HepG2 (cell line): Measurements from ENCODE around the gene HPS1. TPM values are rescaled to one million over a fixed set of nuclear protein-coding genes. Genes with fewer than 3 reads are reported as not detected.

ENCODE experiments used
- AFF4 ChIP-seq: sonication (generic); formaldehyde crosslinking; IDR thresholded peaks from 2 replicates; pipeline ENCODE4 v1.4.0; 2020; ENCODE audit warnings: missing genetic modification reagents
- BHLHE40 ChIP-seq: IDR thresholded peaks from 2 replicates; pipeline ENCODE4 v1.6.1; 2011; ENCODE audit warnings: low read length, improper control_type of control experiment
- BORCS8-MEF2B ChIP-seq: sonication (generic); formaldehyde crosslinking; IDR thresholded peaks from 2 replicates; pipeline ENCODE4 v1.8.0; 2022; ENCODE audit warnings: mild to moderate bottlenecking, missing genetic modification reagents
- BRD4 ChIP-seq: sonication (generic); formaldehyde crosslinking; IDR thresholded peaks from 2 replicates; pipeline ENCODE4 v1.4.0; 2020; ENCODE audit warnings: missing genetic modification reagents
- CENPT ChIP-seq: sonication (generic); formaldehyde crosslinking; IDR thresholded peaks from 2 replicates; pipeline ENCODE4 v1.8.0; 2022; ENCODE audit warnings: low read depth, mild to moderate bottlenecking, moderate library complexity, missing genetic modification reagents
- CTCF ChIP-seq: sonication (generic); formaldehyde crosslinking; IDR thresholded peaks from 2 replicates; pipeline ENCODE4 v1.5.0; 2020; ENCODE audit warnings: mild to moderate bottlenecking, missing genetic modification reagents, moderate library complexity
- GABPB1 ChIP-seq: IDR thresholded peaks from 2 replicates; pipeline ENCODE4 v1.6.1; 2016; ENCODE audit warnings: mild to moderate bottlenecking, missing genetic modification reagents, moderate library complexity, missing compliant biosample characterization
- HMG20A ChIP-seq: IDR thresholded peaks from 2 replicates; pipeline ENCODE4 v1.6.1; 2016; ENCODE audit warnings: borderline replicate concordance
- MAZ ChIP-seq, 2 experiments: sonication (generic) in 1 of 2; formaldehyde crosslinking in 1 of 2; IDR thresholded peaks; 2 replicates each; pipeline versions ENCODE4 v1.5.0 to v1.6.1; 2012 to 2020; ENCODE audit warnings: low read depth in 2 of 2, mild to moderate bottlenecking in 2 of 2, borderline replicate concordance in 1 of 2, improper control_type of control experiment in 1 of 2, low read length in 1 of 2, missing genetic modification reagents in 1 of 2, moderate library complexity in 1 of 2
- MED1 ChIP-seq: sonication (generic); formaldehyde crosslinking; IDR thresholded peaks from 2 replicates; pipeline ENCODE4 v1.4.0; 2020; ENCODE audit warnings: missing genetic modification reagents
- NFKBIZ ChIP-seq: IDR thresholded peaks from 2 replicates; pipeline ENCODE4 v1.6.1; 2018; ENCODE audit warnings: missing genetic modification reagents, missing compliant biosample characterization
- NR3C1 ChIP-seq: sonication (generic); formaldehyde crosslinking; IDR thresholded peaks from 2 replicates; pipeline ENCODE4 v1.4.0; 2020; ENCODE audit warnings: missing genetic modification reagents
- PRPF4 ChIP-seq: fragments of 200-400 bp; formaldehyde crosslinking; IDR thresholded peaks from 2 replicates; pipeline ENCODE4 v1.6.1; 2016; ENCODE audit warnings: low read length, low read depth; ENCODE audit not compliant: poor library complexity, severe bottlenecking
- TIGD3 ChIP-seq: sonication (generic); formaldehyde crosslinking; IDR thresholded peaks from 2 replicates; pipeline ENCODE4 v1.5.1; 2020; ENCODE audit warnings: mild to moderate bottlenecking, missing genetic modification reagents, borderline replicate concordance
- ZMYM4 ChIP-seq: sonication (generic); formaldehyde crosslinking; IDR thresholded peaks from 2 replicates; pipeline ENCODE4 v1.8.1; 2023; ENCODE audit warnings: mild to moderate bottlenecking, missing genetic modification reagents
- ZNF143 ChIP-seq: sonication (generic); formaldehyde crosslinking; IDR thresholded peaks from 2 replicates; pipeline ENCODE4 v1.4.0; 2020; ENCODE audit warnings: missing genetic modification reagents
- ZNF317 ChIP-seq: sonication (generic); formaldehyde crosslinking; IDR thresholded peaks from 2 replicates; pipeline ENCODE4 v1.5.0; 2020; ENCODE audit warnings: mild to moderate bottlenecking, missing genetic modification reagents
- ZNF362 ChIP-seq: sonication (generic); formaldehyde crosslinking; IDR thresholded peaks from 2 replicates; pipeline ENCODE4 v1.4.0; 2020; ENCODE audit warnings: missing genetic modification reagents, mild to moderate bottlenecking, borderline replicate concordance
- ZNF441 ChIP-seq: sonication (generic); formaldehyde crosslinking; IDR thresholded peaks from 2 replicates; pipeline ENCODE4 v1.7.0; 2021; ENCODE audit warnings: missing genetic modification reagents, borderline replicate concordance
- ZNF512 ChIP-seq: sonication (generic); formaldehyde crosslinking; IDR thresholded peaks from 2 replicates; pipeline ENCODE4 v1.4.0; 2020; ENCODE audit warnings: mild to moderate bottlenecking, missing genetic modification reagents
- ZNF773 ChIP-seq: sonication (generic); formaldehyde crosslinking; IDR thresholded peaks from 2 replicates; pipeline ENCODE4 v1.4.0; 2020; ENCODE audit warnings: missing genetic modification reagents, borderline replicate concordance
- polyA plus RNA-seq, 8 experiments: library from polyadenylated mRNA; depleted of rRNA in 3 of 8; stranded (reverse) in 7 of 8; unstranded in 1 of 8; fragments of >200 nt; fragmentation: Illumina TruSeq in 4 of 8; extraction: Trizol in 4 of 8; gene quantifications; 2 replicates each; pipeline versions ENCODE4 v1.2.1 to v1.2.3, GENCODE V29; 2011 to 2016; ENCODE audit warnings: low read depth in 4 of 8, missing spikeins in 1 of 8, mixed read lengths in 1 of 8; ENCODE audit not compliant: insufficient read depth in 1 of 8
- total RNA-seq, 5 experiments: library from RNA; depleted of rRNA; stranded (reverse); fragments of >200 nt; fragmentation: Illumina TruSeq; extraction: Trizol; gene quantifications; 2 replicates each; pipeline ENCODE4 v1.2.3, GENCODE V29; 2016; ENCODE audit warnings: low read depth in 1 of 5

HPS1 gene
- total and polyA plus RNA-seq, 2 of the 13 experiments (the other 11 are each of a cell fraction or from before 2014, with no cell fraction given) = 24.6 to 25.8 TPM

- TF ChIP-seq CTCF (CRISPR knock-in tag) = no peak
- no peak for TF ChIP-seq BORCS8-MEF2B (CRISPR knock-in tag)
- TF ChIP-seq ZNF441 (CRISPR knock-in tag) = no peak
- no peak for TF ChIP-seq AFF4 (CRISPR knock-in tag)
- TF ChIP-seq MED1 (CRISPR knock-in tag) = no peak
- no peak; the same call in 1 of the 2 replicates for TF ChIP-seq GABPB1 (CRISPR knock-in tag)
- no peak for TF ChIP-seq NR3C1
- no peak for TF ChIP-seq TIGD3
- no peak for TF ChIP-seq BRD4 (CRISPR knock-in tag)
- TF ChIP-seq CENPT (CRISPR knock-in tag) = no peak
- TF ChIP-seq ZNF317 = 0 out of 2 replicates have a peak, but pooled peaks have one; percentile 25
- TF ChIP-seq PRPF4 = no peak
- no peak for TF ChIP-seq BHLHE40
- no peak for TF ChIP-seq MAZ (IDR thresholded peaks at IDR 0.05; ENCODE audit: borderline replicate concordance, low read depth, low read length)
- TF ChIP-seq MAZ (CRISPR knock-in tag; IDR thresholded peaks at IDR 0.05; ENCODE audit: low read depth) = no peak
- TF ChIP-seq ZNF512 (CRISPR knock-in tag) = no peak
- TF ChIP-seq NFKBIZ (CRISPR knock-in tag) = no peak
- TF ChIP-seq ZMYM4 = no peak
- TF ChIP-seq ZNF143 (CRISPR knock-in tag) = peak; percentile 74
- TF ChIP-seq HMG20A (CRISPR knock-in tag) = no peak
- no peak for TF ChIP-seq ZNF773 (CRISPR knock-in tag)
- TF ChIP-seq ZNF362 (CRISPR knock-in tag) = no peak
Observed at GRCh38 chr10:98446151-98446660, 529 bp downstream of the HPS1 start (continued).
